Thoracic aorta (tissue), 2 donors: ENCODE results near the gene AGAP2. TPM values are rescaled to one million over a fixed set of nuclear protein-coding genes. Genes with fewer than 3 reads are reported as not detected.

Source experiments
- ATAC-seq: fragments of 150-250 bp; one replicate; pipeline ENCODE4 v1.8.0; 2017; ENCODE audit warnings: low read depth; ENCODE audit not compliant: insufficient number of reproducible peaks, low FRiP score
- DNase-seq: peaks from one replicate; pipeline ENCODE4 v3.0.0-alpha.2; 2020; ENCODE audit warnings: low spot score
- H3K27ac ChIP-seq, 2 donors: fragments of 200-600 bp; sonication (generic); 1 replicate in 1 of 2; 2 replicates in 1 of 2; pipeline ENCODE4 v1.5.1; 2016; ENCODE audit warnings: mild to moderate bottlenecking in 2 of 2, moderate library complexity in 2 of 2
- H3K27me3 ChIP-seq: fragments of 200-600 bp; sonication (generic); replicated peaks from 2 replicates; pipeline ENCODE4 v1.6.0; 2016; ENCODE audit warnings: mild to moderate bottlenecking; ENCODE audit not compliant: insufficient read depth
- H3K36me3 ChIP-seq: fragments of 200-600 bp; sonication (generic); one replicate; pipeline ENCODE4 v1.5.1; 2016
- H3K4me1 ChIP-seq, 2 donors: fragments of 200-600 bp; sonication (generic); 1 replicate in 1 of 2; 2 replicates in 1 of 2; pipeline versions ENCODE4 v1.5.1 to v1.6.0; 2016; ENCODE audit warnings: low read depth in 2 of 2, mild to moderate bottlenecking in 1 of 2; ENCODE audit not compliant: control insufficient read depth in 1 of 2
- H3K4me3 ChIP-seq: fragments of 200-600 bp; sonication (generic); 2 replicates; pipeline ENCODE4 v1.5.1; 2016; ENCODE audit warnings: mild to moderate bottlenecking
- H3K9me3 ChIP-seq: fragments of 200-600 bp; sonication (generic); 2 replicates; pipeline ENCODE4 v1.5.1; 2016
- CTCF ChIP-seq: fragments of 200-600 bp; sonication (generic); IDR thresholded peaks from one replicate; pipeline ENCODE4 v1.5.1; 2019; ENCODE audit warnings: antibody characterized with exemption
- total RNA-seq, 2 donors: library from RNA; depleted of rRNA; stranded (reverse); fragments of >200 nt; gene quantifications; one replicate each; pipeline versions ENCODE4 v1.1.0 to v1.2.3, GENCODE V29; 2016

Gene AGAP2
- total RNA-seq, 2 donors from 2014 or later: 1.2 to 3.5 TPM

DNA sequence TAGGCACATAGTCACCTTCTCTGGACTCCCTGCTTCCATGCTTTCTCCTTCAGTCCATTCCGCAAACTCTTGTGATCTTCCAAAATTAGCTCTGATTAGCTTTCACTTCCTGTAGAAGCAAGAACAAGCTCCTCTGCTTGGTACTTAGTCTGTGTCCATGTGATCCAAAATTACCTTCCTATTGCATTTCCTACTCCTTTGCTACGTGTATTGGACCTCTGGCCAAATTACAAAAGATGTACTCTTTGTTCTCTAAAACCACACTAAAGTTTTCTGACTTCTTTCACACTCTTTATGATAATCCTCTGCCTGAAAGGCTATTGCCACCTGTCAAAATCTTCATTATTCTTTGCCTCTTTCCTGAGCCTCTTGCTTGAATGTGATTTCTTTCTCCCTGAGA, 43.3 kb upstream of the AGAP2 start:
- Histone ChIP-seq H3K9me3 (no peaks in the 10 kb centered on the region), H3K4me1 (peaks cover 12 to 17% of the 10 kb centered on the region in 2 donors), H3K27me3 (no peaks in the 10 kb centered on the region), H3K36me3 (peaks cover 9% of the 10 kb centered on the region), H3K27ac (peak overlapping the region in 1 of 2 donors; percentile 1), H3K4me3 (no peak overlapping the region)
- TF ChIP-seq CTCF: no peak
- ATAC-seq: no peak
- DNase-seq: no peak

- Histone ChIP-seq H3K9me3 (no peaks in the 10 kb centered on the region), H3K27ac (peak overlapping the region in 1 of 2 donors; percentile 1), H3K4me1 (peaks cover 12 to 17% of the 10 kb centered on the region in 2 donors), H3K27me3 (no peaks in the 10 kb centered on the region), H3K4me3 (no peak overlapping the region), H3K36me3 (peaks cover 7% of the 10 kb centered on the region)
- no peak for ATAC-seq
- DNase-seq: no peak
- no peak for TF ChIP-seq CTCF
Measured at GRCh38 chr12:57781244-57781643, 42.7 kb upstream of the AGAP2 start.

GRCh38 chr12:57780284-57780897, 41.8 kb upstream of the AGAP2 start:
- Histone ChIP-seq H3K9me3 (no peaks in the 10 kb centered on the region), H3K4me3 (no peak overlapping the region), H3K27ac (no peak overlapping the region), H3K4me1 (peaks cover 12 to 17% of the 10 kb centered on the region in 2 donors), H3K27me3 (no peaks in the 10 kb centered on the region), H3K36me3 (peaks cover 8% of the 10 kb centered on the region)
- no peak for DNase-seq
- no peak for ATAC-seq
- no peak for TF ChIP-seq CTCF

GRCh38 chr12:57779736-57780135, 41.2 kb upstream of the AGAP2 start:
- peaks cover 12 to 17% of the 10 kb centered on the region in 2 donors for H3K4me1 ChIP-seq
- no peak for ATAC-seq
- H3K9me3 ChIP-seq: no peaks in the 10 kb centered on the region
- H3K27ac ChIP-seq: no peak overlapping the region
- peaks cover 8% of the 10 kb centered on the region for H3K36me3 ChIP-seq
- H3K4me3 ChIP-seq: no peak overlapping the region
- no peaks in the 10 kb centered on the region for H3K27me3 ChIP-seq
- no peak for DNase-seq
- TF ChIP-seq CTCF: no peak

DNA sequence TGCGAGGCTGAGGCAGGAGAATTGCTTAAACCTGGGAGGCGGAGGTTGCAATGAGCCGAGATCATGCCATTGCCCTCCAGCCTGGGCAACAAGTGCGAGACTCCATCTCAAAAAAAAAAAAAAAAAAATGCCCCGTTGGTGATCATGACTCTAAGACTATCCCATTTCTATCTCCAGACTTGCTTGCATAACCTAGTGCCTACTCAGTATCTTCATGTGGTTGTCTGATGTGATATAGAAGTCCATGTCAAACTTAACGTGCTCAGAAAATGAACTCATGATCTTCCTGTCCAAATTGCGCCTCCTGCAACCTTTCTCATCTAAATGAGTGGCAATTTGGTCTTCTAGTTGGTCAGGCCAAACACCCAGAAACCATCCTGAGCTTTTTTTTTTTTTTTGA, 39.4 kb upstream of the AGAP2 start:
- Histone ChIP-seq H3K9me3 (no peaks in the 10 kb centered on the region), H3K4me3 (no peak overlapping the region), H3K27ac (no peak overlapping the region), H3K36me3 (peaks cover 8% of the 10 kb centered on the region), H3K27me3 (no peaks in the 10 kb centered on the region), H3K4me1 (peaks cover 8 to 18% of the 10 kb centered on the region in 2 donors)
- DNase-seq: no peak
- no peak for TF ChIP-seq CTCF
- ATAC-seq: no peak
